Renal cortex interstitium (tissue), 11 donors: Measurements from ENCODE around the gene PRSS22. TPM values are rescaled to one million over a fixed set of nuclear protein-coding genes. Genes with fewer than 3 reads are reported as not detected.

Experiments used
- DNase-seq, 11 donors: peaks; one replicate each; pipeline ENCODE4 v3.0.0-alpha.2; 2013; ENCODE audit warnings: low read depth in 9 of 11, low spot score in 4 of 11; ENCODE audit errors: extremely low read depth in 1 of 11
- polyA plus RNA-seq, 3 donors: library from polyadenylated mRNA; unstranded; fragments of 120-200 nt; gene quantifications; one replicate each; pipeline ENCODE4 v1.2.1, GENCODE V29; 2013; ENCODE audit not compliant: insufficient read length in 3 of 3

The PRSS22 gene
- polyA plus RNA-seq, 3 donors, result 2.8 to 12.2 (median 7.7) TPM

- DNase-seq, result peak in 2 of 11 donors; percentile 12 to 28
Observed at GRCh38 chr16:2883458-2883908, 25.5 kb upstream of the PRSS22 start.

DNA sequence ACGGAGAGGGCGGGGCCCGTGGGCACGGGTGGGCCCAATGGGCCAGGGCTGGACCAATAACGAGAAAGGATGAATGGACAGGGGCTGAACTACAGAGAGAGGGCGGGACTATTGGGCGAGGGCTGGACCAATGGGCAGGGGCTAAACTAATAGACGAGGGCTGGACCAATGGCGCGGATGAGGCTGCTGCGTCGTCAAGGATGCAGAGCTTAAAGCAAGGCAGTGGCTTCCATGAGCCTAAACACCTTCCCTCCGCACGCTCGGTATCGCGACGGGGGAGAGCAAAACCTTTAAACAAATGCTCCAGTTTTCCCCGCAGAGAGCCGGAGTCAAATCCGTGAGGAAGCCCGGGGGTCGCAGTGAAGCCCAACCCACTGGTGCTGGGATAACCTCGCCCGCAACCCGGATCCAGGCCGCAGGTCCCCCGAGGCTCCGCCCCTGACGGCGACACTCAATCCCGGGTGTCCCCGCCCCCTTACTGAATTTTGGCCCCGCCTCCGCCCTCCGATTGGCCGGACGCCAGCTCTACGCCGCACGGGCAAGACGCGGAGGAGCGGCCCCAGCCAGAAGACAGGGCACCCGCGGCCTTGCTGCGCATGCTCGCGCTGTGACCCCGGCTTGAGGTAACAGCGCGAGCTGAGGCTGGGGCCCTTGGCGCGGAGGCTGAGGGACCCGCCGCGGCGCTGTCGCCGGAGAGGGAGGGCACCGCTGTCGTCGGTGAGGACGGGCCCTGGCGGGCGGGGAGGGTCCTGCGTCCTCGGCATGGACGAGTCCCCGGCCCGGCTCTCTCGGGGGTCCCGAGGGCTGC, 24.9 kb upstream of the PRSS22 start, which contains the start of gene FLYWCH2:
Gene FLYWCH2 (plus strand): TSS at position 566 of the 808 bp plus-strand sequence. CDS start 13,235 bp downstream, outside the sequence.
- peak; percentile 94 to 98 (median 97) for DNase-seq

- peak in 2 of 11 donors; percentile 24 to 32 for DNase-seq
Observed at GRCh38 chr16:2881783-2882649, 24.0 kb upstream of the PRSS22 start.

DNA sequence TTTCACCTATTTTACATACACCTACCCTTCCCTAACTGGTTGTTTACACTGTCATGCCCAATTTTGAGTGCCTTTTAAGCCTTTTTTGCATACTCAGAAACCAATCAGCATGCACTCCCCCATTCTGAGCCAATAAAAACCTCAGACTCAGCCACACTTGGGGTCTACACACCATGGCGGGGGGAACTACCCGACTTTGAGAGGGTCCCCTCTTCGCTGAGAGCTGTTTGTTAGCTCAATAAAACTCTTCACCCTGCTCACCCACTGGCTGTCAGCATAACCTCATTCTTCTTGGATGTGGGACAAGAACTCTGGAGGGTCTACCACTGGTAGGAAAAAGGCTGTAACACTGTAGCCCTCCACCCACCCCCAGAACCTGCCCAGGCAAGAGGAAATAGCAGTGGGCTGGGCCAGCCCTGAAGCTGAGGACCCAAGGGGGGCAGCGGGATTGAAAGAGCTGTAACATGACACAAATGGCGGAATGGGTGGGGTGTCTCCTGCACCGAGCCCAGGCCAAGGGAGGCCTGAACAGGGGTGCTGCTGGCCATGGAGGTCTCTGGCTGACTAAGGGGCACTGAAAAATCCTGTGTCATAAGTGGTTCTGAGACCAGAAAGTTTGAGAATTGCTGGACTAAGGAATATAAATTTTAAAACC, 22.0 kb upstream of the PRSS22 start:
- no peak for DNase-seq

- DNase-seq, result peak in 3 of 11 donors; percentile 55 to 67 (median 64)
Observed at GRCh38 chr16:2874912-2875362, 17.0 kb upstream of the PRSS22 start.

DNA sequence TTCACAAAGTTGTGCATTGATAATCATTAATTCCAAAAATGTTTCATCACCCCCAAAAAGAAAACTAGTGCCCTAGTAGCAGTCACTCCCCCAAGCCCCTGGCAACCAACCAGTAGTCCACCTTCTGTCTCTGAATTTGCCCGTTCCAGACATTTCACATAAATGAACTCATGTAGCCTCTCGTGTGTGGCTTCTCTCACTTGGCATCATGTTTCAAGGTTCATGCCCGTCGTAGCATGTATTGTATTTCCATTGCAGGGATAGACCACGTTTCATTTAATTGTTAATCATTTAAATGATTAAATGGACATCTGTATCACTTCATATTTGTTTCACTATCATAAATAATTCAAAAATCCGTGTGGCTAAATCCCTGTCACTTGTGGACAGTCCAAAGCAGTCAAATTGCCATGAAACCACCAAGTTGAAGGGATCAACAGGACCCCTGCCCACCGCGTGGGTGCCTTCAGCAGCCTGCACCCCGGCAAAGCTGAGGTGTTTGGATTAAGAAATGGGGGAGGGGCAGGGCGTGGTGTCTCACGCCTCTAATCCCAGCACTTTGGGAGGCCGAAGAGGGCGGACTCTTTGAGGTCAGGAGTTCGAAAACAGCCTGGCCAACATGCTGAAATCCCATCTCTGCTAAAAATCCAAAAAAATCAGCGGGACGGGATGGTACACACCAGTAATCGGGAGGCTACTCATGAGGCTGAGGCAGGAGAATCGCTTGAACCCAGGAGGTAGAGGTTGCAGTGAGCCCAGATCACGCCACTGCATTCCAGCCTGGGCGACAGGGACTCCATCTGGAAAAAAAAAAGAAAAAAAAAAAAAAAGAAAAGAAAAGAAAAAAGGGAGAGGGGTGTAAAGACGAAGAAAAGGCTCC, 16.3 kb upstream of the PRSS22 start:
- peak in 1 of 11 donors; percentile 20 for DNase-seq

GRCh38 chr16:2871926-2872325, 14.0 kb upstream of the PRSS22 start:
- no peak for DNase-seq

DNA sequence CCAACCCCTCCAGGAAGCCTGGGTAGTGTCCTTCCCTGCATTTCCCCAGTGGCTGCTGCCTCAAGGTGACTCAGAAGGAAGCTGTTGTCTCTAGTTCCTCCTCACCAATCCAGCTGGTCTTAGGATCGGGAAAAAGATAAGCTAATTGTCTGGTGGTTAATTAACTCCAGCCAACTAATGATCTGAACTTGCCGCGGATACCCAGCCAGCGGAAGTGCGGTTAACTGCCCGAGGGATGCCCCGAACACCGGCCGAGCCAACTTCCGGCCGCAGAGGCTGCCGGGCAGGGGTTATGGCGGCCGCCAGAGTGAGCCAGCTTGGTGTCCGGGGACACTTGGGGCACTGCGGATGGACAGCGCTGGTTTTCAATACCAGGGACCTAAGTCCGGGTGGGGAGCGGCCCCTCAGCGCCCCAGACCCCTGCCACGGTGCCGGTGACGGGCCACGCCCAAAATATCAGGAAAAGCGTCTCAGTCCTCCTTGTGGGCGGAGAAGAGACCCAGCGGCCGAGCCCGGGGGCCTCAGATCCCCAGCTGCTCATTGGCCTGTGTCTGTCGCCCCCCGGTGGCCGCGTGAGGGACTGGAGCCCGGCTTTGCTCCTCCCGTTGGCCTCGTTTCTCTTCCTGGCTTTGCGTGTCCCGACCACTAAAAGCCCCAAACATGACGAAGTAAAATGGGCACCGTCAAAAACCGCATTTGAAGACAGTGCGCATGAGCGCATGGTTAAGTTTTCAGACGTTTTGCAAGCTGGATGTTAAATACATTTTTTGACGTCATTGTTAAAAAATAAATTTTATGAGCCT, 10.2 kb upstream of the PRSS22 start:
- peak in 10 of 11 donors; percentile 62 to 92 (median 88) for DNase-seq

DNA sequence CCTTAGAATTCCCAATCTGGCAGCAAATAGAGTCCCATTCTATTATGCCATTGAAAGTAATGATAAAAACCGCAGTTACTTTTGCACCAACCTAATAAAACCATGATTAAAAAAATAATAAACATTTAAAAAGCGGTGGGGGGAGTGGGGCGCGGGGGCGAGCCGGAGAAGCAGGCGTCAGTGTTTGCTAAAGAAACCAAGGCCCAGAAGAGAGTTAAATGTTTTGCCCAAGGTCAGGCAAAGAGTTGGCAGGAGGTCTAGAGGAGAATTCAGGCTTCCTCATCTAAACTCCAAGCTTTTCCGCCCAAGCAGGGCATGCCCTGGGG, 9.7 kb upstream of the PRSS22 start:
- DNase-seq, result no peak

DNA sequence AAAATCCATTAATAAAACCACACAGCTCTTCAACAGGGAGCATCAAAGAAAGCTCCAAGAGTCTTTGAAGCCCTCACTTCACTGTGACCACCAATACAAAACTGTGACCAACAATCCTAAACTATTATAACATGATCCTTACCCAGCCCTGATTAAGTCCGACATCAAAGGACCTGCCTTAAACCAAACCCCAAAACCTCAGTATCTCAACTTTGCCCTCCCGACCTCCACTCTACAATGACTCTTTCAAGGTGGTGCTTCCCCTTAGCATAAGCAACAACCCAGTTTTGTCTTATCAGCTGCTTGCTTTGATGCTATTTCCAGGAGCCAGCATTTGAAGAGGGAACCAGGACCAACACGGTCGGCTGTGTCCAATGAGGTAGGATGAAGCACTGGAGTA, 8.5 kb upstream of the PRSS22 start:
- DNase-seq, result no peak

DNA sequence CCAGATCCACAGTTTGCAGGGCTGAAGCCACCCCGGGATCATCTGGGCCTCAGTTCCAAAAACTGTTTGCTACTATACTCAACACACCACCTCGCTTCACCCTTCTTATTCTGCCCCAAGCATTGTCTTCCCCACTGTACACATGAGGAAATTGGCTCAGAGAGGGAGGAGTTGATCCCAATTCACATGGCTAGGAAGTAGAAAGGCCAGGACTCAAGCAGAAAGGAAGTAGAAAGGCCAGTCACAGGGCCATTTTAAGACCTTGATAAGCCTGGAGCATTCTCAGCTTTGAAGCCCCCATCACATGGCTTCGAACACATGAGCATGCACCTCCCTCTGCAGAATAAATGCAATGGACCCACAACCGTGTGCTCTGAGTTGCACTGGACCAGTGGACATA, 7.7 kb upstream of the PRSS22 start:
- DNase-seq, result no peak

DNA sequence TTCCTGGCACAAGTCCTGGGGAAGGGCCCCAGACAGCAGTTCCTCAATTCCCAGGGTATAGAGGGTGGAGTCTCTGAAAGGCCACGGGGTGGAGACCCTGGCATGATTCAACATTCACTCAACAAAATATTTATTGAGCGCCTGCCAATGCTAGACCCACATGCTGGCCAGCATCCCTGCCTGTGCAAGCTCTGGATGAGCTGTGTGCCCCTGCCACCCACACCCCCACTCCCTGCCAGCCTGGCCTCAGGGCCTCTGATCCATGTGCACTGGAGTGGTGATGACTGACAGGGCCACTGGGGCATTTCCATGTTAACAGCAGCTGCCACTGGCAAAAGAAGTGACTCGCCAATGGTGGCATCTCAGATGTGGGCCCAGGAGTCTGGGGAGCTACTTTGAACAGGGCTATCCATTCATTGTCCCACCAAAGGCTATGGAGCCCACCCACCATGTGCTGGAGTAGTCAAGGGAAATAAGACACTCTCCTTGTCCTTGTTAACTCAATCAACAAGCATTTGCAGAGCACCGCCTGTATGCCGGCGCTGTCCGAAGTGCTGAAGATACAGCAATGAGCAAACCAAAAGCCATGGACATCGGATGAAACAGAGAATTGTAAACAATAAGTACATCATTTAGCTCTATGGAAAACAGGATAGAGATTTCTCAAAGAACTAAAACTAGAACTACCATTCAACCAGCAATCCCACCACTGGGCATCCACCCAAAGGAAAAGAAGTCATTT, 3.0 kb upstream of the PRSS22 start:
- DNase-seq, result no peak

DNA sequence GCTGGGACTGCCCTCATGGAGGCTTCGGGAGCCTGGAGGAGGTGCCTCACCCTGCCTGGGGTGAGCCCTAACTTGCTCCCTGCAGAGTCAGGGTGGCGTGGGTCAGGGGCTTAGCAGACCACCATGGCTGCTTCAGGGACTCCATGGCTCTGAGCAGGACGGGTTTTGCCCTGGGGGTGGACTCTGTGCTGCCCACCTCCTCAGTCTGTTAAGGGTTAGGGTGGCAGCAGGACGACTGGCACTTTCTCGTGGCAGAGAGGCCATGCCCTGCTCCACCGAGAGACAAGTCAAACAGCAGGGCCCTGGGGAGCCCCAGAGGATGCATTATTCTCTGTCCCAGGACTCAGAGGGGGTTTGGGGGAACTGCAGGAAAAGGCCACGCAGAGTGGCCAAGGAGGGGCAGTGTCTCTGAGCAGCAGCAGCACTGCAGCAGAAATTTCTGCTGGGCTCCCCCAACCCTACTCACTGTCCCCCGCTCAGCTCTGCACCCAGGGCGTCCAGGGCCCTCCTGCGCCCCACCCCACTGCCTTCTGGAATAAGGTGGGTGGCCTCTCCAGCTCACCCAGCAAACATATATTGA, 1.8 kb upstream of the PRSS22 start:
- no peak for DNase-seq

- DNase-seq, result peak in 3 of 11 donors; percentile 42 to 64 (median 48)
Observed at GRCh38 chr16:2858245-2859025, 465 bp upstream of the PRSS22 start.

DNA sequence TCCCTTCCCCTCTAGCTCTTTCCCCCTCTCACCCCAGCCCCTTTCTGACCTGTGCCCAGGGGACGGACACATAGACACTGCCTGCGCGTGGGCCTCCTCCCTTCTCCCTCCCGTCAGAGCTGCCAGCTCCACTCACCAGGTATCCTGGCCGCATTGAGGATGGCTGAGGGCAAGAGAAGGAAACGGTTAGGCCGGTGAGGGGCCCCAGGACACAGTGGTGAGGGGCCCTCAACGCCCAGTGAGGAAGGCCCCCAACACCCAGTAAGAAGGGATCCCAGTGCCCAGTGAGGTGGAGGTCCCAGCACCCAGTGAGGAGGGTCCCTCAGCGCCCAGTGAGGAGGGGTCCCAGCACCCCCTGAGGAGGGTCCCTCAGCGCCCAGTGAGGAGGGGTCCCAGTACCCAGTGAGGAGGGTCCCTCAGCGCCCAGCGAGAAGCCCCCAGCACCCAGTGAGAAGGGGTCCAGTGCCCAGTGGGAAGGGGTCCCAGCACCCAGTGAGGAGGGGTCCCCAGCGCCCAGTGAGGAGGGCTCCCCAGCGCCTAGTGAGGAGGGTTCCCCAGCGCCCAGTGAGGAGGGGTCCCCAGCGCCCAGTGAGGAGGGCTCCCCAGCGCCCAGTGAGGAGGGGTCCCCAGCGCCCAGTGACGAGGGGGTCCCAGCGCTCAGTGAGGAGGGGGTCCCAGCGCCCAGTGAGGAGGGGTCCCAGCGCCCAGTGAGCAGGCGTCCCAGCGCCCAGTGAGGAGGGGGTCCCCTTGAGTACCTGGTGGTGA, 1.1 kb downstream of the PRSS22 start:
- DNase-seq, result no peak
